ENCODE results near the gene JSRP1.

JSRP1 gene

DNA sequence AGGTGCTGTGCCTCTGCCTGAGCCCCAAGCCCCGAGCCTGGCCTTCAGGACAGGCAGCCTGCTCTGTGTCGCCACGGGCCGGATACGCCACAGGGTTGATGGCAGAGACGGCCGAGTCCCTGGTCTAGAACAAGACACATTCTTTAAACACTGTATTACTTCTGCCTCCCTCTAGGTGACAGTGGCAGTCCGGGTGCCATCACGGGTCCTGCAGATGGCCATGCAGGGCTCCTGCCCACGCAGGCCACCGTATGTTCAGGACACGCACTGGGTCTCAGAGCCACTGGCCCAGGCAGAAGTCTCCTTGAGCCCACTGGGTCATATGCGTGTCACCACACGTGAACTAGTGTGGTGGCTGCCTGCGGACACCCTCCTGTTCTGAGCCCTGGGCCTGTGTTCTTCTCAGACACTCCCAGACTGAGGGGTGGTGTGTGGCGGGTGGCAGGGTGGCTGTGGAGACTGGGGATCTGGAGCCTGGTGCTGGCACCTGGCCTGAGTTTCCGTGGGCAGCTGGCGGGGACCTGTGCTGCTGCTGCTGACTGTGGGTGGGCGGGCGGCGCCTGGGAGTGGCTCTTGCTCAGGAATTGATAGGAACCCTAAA is 24.5 kb downstream of the JSRP1 start:
- TF ChIP-seq, protein P1, sequence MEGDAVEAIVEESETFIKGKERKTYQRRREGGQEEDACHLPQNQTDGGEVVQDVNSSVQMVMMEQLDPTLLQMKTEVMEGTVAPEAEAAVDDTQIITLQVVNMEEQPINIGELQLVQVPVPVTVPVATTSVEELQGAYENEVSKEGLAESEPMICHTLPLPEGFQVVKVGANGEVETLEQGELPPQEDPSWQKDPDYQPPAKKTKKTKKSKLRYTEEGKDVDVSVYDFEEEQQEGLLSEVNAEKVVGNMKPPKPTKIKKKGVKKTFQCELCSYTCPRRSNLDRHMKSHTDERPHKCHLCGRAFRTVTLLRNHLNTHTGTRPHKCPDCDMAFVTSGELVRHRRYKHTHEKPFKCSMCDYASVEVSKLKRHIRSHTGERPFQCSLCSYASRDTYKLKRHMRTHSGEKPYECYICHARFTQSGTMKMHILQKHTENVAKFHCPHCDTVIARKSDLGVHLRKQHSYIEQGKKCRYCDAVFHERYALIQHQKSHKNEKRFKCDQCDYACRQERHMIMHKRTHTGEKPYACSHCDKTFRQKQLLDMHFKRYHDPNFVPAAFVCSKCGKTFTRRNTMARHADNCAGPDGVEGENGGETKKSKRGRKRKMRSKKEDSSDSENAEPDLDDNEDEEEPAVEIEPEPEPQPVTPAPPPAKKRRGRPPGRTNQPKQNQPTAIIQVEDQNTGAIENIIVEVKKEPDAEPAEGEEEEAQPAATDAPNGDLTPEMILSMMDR (IDR thresholded peaks at IDR 0.05; ENCODE audit: control insufficient read depth, insufficient read depth, low read depth, low read length, missing control alignments) = no peak
- no peak for DNase-seq (ENCODE audit: low read depth)
- no peak overlapping the region for H3K4me3 ChIP-seq (ENCODE audit: control insufficient read depth, low read depth, low read length)

DNA sequence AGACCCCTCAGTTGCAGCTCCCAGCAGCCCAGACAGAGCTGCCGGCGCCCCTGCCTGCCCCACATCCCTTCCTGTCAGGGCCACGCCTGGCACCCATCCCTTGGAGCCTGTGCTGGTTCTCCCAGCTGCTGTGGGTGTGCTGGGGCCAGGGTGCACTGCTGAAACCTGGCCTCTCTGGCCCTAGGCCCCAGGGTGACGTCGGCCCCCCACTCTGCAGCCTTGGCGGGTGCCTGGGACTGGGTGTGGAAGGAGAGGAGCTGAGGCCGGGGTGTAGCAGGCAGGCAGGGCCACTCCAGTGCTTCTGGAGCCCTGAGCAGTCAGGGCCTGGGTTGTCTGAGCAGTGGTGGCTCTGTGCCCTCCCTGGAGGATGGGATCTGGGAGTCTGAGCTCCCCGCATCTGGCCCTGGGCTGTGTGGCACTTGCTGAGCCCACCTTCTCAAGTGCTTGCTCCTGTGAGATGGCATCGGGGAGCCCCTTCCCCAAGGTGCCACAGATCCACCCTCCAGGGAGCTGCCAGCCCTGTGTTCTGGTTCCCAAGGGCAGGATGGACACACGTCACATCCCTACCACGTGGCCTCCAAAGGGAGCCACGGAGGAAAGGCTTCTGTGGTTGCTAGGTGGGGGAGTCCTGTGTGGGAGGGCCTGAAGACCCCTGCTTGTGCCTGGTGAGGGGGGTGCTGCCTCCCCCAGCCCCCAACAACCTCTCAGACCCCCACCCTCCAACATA is 25.2 kb downstream of the JSRP1 start:
- H3K4me3 ChIP-seq (ENCODE audit: control insufficient read depth, low read depth, low read length) = no peak overlapping the region
- TF ChIP-seq, protein P1 (IDR thresholded peaks at IDR 0.05; ENCODE audit: control insufficient read depth, insufficient read depth, low read depth, low read length, missing control alignments) = no peak
- DNase-seq (ENCODE audit: low read depth) = no peak

DNA sequence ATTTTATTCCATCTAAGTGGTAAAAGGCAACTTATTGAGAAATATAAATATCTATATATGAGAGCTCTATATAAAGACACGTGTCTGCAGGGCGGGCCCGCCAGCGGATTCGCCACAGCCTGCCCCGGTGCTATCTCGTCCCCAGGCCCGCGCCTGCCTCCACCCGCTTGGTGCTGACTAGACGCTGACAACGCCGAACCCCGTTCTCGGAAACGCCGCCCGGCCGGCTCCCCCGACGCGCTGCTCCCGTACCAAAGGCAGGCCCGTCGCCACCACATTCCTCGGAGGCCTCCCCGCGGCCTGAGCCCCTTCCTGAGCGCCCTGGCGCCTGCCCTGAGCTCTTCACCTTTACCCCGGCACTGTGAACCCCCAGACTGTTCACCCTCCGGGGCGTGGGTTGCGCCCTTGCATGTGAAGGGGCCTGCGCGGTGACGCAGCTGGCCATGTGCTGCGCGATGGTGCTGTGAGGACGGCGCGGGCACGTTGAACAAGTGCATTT is 26.1 kb downstream of the JSRP1 start:
- TF ChIP-seq, protein P1 (IDR thresholded peaks at IDR 0.05; ENCODE audit: control insufficient read depth, insufficient read depth, low read depth, low read length, missing control alignments) = no peak
- no peak overlapping the region for H3K4me3 ChIP-seq (ENCODE audit: control insufficient read depth, low read depth, low read length)
- DNase-seq (ENCODE audit: low read depth) = no peak

- DNase-seq (ENCODE audit: low read depth) = no peak
- TF ChIP-seq, protein P1 (IDR thresholded peaks at IDR 0.05; ENCODE audit: control insufficient read depth, insufficient read depth, low read depth, low read length, missing control alignments) = no peak
- no peak overlapping the region for H3K4me3 ChIP-seq (ENCODE audit: control insufficient read depth, low read depth, low read length)
Observed at GRCh38 chr19:2229103-2230032, 26.8 kb downstream of the JSRP1 start.

GRCh38 chr19:2228157-2229030 is 27.8 kb downstream of the JSRP1 start:
- TF ChIP-seq, protein P1 (IDR thresholded peaks at IDR 0.05; ENCODE audit: control insufficient read depth, insufficient read depth, low read depth, low read length, missing control alignments) = no peak
- no peak overlapping the region for H3K4me3 ChIP-seq (ENCODE audit: control insufficient read depth, low read depth, low read length)

More at GRCh38 chr19:2228157-2229030, 27.8 kb downstream of the JSRP1 start:
- no peak for DNase-seq (ENCODE audit: low read depth)

Data from AG09309 (cell line).